Right hindlimb (tissue), 1 donor: ENCODE results near the gene FIGN.

ENCODE experiments used
- DNase-seq: peaks from one replicate; pipeline ENCODE4 v3.0.0-alpha.2; 2018

Gene FIGN

GRCh38 chr2:163734881-163735684, 725 bp downstream of the FIGN start:
- no peak for DNase-seq

DNA sequence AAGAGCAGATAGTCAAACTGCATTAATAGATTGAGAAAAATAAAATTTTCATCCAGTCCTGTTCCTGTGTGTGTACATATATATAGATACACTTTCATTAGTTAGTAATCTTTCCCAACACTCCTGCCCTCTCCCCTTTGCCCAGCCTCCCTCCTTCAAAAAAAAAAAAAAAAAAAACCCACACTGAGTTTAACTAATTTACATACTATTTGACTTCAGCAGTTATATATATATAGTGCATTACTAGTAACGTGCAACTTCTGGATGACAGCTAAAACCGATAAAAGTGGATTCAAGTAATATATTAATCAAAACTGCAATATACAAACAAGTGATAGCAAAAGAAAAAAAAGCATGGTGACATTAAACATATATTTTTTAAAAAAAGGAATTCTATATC, 1.4 kb downstream of the FIGN start:
- DNase-seq = no peak

DNA sequence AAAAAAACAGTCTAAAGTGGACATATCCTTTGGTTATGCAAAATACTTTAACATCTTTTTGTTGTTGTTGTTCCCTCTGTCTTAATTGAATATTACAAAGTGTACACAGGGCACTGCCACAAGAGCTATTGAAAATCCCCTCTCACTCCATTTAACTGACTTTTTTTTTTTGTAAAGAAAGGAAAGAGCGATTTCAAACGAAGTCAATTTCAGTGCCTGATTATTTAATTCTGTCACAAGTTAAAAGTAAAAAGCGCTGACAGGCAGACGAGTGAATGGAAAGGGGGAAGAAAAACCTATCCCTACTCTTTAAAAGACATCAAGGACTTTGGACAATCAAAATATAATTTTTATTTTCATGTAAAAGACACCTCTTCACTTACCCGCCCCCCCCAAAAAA, 1.9 kb downstream of the FIGN start:
- DNase-seq = no peak

DNA sequence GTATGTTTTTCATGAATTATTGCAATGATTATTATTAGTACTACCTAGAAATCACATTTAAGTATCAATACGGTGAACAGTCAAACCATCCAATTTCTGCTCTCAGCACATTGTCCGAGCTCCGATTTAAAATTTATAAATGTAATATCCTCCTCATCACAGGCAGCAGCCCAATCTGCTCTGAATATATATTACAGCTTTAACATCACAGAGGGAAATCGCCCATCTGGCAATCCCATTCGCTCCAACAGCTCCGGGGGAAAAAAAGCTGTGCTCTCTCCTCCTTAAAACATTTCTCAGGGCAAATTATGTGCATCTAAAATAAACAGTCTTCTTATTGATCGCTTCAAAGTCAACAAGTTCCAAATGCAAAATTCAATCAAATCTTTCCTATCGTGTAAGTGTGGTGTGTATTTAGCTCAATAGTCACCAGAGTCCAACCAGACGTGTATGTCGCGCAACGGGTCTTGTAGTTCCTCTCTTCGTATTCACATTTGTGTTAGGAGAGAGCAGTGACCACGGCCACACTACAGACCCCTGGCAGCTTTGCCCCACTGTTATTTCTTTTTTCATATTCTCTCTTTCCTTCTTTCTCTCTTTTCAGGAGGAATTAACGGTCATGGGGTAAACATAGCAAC, 2.4 kb downstream of the FIGN start:
- no peak for DNase-seq

GRCh38 chr2:163732727-163733126, 3.1 kb downstream of the FIGN start:
- DNase-seq = no peak

- no peak for DNase-seq
Measured at GRCh38 chr2:163731735-163732134, 4.1 kb downstream of the FIGN start.

- no peak for DNase-seq
Measured at GRCh38 chr2:163730556-163730955, 5.3 kb downstream of the FIGN start.

- DNase-seq = no peak
Measured at GRCh38 chr2:163729636-163730273, 6.1 kb downstream of the FIGN start.

GRCh38 chr2:163723881-163724280, 11.9 kb downstream of the FIGN start:
- no peak for DNase-seq

DNA sequence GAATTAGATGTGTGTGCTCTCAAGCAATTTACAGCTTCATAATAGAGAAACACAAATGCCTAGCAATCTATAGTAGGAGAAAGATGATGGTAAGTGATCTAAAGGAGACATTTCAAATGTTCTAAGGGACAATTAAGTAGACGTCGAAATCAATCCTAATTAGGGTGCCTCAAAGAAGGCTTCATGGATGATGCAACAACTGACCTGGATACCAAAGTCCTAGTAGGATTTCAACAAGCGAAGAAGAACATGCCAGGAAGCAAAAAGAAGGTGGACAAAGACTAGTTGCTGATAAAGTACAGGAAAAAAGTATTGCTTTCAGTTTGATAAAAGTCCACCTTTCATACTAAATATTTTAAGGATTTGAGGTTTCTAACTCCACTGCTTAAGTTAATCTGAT, 12.5 kb downstream of the FIGN start:
- no peak for DNase-seq

- DNase-seq = no peak
Measured at GRCh38 chr2:163719331-163719730, 16.5 kb downstream of the FIGN start.

DNA sequence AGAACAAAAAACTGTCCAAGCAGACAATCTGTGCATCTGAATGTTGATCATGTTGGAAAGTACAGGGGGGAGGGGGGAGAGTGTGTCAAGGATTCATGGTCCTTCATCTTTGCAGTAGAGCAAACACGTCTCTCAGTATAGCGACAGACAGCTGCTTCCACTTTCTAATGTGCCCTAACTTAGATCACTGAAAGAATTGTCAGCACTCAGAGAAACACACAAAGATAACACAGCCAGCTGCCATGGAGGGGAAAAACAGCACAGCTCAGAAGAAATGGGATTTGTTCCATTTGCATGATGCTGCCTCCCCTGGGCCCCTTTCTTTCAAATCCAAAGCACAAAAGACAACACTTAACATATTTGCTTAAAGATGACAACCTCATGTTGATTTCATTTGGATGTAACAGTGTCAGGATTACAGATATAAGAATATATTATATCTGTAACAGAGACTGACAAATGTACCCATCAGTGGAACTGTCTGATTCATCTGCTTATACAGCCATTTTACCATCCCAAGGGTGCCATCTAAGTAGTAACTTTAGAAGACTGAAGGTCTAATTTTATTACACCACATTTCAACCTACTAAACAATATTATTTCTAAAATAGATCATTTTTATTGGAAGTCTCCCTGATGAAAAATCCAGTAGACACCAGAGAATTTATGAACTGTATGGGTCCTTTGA, 17.7 kb downstream of the FIGN start:
- DNase-seq = no peak

DNA sequence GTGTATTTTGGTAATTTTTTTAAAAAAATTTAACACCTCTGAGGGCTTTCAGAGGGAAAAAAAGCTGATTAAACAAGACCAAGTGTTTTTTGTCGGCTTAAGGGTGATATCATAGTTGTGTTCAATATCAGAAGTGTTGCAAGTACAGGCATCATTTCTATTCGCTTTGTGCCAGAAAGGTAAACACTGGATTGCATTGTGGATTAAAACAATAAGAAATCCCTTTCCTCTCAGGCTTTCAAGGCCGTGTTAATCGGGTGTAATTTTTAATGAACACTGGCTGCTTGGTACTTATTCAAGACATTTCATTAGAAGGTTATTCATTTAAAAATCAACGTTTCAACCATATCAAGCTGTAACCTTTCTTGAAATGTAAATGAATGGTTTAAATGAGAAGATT, 18.3 kb downstream of the FIGN start:
- no peak for DNase-seq

DNA sequence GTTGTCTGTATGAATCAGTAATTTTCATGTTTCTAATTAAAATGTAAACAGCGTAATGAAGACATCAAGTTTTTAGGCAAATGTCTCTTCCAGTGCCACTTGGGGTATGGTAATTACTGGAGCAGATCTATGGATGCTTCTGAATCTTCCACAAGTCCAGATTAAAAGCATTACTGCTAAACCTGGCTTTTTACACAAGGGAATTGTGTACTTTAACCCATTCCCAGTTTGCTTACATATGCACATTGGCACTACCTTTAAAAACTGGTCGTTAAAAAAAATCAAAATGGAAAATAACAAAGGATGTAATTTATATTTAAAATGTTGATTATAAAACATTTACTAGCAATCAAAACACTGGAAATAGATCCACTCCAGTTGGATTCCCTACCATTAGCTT, 19.7 kb downstream of the FIGN start:
- DNase-seq = no peak

DNA sequence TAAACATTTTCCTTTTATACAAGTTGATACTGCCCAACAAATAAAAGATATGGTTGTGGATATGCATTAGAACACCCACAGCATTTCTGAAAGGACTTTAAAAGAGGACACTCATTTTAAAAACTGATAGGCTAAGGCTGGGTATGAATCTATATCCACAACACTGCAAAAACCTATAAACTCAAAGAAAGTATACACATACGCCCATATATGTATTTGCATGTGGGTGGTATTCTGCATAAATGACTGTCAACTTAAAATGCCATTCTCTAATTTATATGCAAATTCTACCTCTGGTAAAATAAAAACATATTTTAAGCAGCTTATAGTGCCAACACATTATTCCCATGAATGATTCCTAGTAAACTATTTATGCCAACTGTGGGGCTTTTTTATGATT, 20.1 kb downstream of the FIGN start:
- DNase-seq = no peak

GRCh38 chr2:163715199-163715598, 20.6 kb downstream of the FIGN start:
- DNase-seq = no peak

GRCh38 chr2:163713534-163714311, 22.1 kb downstream of the FIGN start:
- DNase-seq = no peak

DNA sequence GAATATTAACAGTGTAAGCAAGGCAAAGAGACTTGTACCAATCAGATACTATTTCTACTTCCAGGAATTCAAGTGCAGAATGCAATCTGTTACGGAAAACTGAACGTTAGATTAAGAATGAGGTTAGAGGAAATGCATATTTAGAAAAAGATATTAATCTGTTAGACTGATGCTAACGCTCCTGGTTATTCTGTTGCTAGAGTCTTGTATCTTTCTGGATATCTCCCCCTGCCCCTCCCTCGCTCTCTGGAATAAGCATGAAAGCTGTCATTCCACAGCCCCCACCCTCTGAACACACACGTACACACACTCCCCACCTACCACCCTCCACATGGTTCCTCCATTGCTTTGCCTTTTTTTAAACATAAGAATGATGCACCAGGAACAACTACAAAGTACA, 24.1 kb downstream of the FIGN start:
- DNase-seq = no peak

DNA sequence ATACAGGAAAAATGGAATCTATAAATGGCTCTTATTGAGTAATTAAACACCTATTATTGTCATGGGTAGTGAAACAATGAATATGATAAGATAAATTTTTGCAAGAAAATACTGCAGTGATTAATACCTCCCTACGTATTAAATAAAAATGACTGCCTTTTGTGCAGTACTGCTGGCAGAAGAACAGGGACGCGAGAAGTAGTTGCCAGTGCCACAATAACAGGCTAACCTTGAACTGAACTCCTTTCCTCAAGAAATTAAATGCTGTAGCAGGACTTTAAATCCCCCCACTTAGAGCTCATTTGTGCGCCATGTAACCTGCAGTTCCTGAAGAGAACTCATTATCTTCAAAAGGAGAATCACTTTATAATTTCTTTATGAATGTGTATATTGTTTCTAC, 24.6 kb downstream of the FIGN start:
- no peak for DNase-seq

DNA sequence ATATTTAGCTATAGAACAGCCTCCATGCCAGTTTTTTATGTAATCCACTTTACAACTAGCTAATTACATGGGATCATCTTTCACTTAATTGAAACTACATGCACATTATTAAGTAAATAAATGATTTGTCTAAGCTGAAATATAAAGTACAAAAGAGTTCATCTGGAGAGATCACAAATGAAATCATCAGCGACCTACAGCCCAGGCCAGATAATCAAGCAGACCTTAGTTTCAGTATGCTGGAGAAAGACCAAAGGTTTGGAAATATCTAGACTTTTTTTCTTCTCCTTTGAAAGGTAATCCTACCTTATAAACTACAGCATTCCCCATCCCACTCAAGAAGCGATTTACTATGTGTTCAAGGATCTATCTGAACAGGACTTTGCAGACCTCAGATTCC, 26.5 kb downstream of the FIGN start:
- no peak for DNase-seq

DNA sequence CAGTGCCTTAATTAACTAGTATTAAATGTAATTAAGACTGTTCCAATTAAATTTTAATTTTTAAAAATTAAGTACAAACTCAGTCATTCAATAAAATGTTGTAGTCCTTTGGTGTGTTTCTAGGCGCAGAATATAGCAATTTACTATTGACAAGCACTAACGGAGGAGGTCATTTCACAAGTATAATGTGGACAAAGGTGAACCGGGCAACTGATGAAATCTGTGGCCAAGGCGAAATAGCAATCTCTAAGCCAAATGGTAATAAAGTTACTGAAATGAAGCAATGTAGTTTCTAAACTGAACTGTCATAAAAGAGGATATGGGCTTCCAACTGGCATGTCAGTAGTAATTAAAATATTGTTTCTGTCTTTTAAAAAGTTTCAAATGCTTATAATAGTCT, 27.5 kb downstream of the FIGN start:
- DNase-seq = no peak

DNA sequence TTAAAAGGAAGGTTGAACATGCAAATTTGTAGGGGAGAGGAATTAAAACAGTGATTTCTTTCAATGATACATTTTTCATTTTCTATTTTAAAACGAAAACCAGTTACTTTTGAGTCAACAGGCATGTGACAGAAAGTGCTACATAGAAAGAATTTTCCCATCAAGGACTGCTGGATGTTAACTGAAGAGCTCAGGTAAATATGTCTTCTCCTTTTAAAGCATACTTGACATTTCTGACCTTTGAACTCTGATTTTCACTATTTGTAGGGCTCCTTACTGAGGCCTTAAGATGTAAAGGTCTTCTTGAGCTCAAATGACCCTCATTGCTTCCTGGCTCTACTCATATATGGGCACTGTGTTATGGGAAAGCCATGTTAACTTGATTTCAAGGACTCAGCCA, 32.4 kb downstream of the FIGN start:
- DNase-seq = no peak
